HG03103 (cell line): Measurements from ENCODE around the gene EXOSC9.

Source experiments
- ATAC-seq: cut with Tn5 transposase; IDR thresholded peaks from one replicate; pipeline ENCODE4 v1.9.1; 2021; ENCODE audit warnings: low read depth; ENCODE audit not compliant: unreplicated experiment

The EXOSC9 gene

DNA sequence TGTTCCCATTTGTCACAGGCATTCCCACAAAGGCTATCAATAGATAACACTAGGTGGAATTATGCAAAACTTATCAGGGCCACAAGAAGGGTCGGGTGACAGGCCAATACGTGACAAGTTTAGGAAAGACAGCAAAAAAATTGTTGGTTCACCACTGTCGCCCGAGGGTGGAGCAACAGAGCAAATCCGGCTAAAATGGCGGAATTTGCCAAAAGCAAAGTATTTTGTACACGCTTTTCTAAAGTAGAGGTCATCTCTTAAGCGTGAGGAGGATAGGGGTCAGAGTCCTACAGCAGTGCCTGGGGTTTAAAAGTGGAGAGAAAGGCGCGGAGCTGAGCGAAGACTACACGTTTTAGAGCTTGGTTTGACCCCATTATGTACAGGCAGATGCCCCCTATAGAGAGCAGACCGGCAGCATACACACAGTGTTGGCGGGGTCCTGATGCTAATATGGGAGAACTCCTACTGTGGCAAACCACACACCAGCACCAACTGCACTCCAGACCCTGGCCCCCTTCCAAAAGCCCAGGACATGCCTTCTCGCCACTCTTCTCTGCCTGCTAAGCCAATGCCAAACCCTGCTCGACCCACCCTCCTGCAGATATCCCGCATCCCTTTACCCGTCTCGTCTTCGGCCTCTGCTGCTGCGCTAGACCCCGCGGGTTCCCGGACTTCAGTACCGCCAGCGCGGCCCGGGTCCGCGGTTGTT lies 21.8 kb downstream of the EXOSC9 start:
- ATAC-seq, result peak; percentile 37

DNA sequence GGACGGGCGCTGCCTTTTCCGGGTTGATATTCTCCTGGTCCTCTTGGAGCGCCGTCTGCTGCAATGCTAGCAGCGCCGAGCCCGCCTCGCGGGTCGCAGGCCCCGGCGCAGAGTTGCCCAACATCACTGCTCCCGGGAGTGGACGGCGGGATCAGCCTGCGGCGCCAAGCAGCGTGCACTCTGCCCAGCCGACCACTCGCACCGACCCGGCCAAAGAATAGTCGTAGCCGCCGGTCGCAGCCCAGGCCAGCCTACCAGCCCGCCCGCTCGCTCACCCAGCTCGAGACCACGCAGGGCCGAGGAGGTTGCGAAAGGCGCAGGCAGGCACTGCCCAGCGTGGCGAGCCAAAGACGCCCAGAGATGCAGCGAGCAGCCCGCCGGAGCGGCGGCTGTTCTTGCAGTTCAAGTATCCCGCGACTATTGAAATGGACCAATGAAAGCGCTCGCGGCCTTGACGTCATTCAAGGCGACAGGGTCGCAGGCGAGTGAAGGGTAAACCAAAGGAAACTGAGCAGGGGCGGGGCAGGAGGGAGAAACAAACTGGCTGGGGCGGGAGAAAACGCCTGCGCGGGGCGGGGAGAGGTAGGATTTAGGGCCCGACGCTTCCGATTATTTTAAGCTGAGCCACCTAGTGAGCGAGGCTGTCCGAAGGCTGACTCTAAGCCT lies 22.5 kb downstream of the EXOSC9 start, which contains the start of gene CCNA2:
CCNA2 (minus strand) TSS at position 379 of the 666 bp plus-strand sequence; CDS start at position 124, 255 bp downstream.
- ATAC-seq, result peak; percentile 91

DNA sequence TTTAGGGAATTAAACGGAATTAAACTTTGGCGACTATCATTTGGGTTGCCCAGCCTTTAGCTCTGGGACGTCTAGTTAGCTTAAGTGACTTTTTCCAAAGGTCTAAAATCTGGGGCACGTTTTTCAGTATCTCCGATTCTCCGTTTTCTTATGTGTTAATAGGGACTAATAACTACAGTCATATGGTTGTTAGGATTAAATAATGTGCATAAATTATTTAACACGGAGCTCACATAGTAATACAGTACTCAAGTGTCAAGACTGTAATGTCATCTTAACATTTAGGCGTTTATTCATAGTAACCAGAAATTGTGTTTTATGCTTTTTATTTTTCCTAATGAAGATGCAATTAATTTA lies 23.0 kb downstream of the EXOSC9 start:
- no peak for ATAC-seq

DNA sequence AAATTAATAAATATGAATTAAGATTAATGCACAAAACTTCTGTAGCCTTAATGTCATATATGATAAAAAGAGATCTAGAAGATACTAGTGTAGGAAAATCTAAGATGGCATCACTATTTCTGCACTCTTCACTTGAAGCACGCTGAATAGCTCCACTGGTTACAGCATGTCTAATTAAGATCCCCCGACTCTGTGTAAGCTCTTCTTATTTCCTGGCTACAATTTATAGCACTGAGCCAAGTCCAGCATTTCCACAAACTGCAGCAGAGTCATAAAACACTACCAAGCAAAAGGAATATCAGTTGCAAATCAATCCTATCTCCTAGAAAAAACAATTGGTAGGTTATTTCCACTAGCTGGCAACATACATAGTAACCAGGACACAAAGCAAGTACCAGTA lies 23.8 kb downstream of the EXOSC9 start:
- no peak for ATAC-seq

DNA sequence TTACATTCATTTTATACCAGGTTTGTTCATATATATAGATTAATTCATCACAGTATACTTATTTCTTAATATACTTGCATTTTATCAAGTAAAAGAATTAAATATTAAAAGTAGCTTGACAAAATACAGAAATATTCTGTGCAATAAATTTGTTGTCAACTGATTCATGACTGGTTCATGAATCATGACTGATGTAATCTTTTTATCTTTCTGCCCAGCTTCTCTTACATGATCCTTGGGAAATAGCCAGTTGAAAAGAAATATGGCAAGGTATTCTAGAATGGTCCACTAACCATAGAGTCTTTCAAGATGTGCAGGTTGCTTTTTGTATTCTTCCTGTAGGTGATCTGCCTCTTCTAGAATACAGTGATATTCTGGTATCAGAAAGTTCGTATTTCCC lies 26.7 kb downstream of the EXOSC9 start:
- ATAC-seq, result no peak

DNA sequence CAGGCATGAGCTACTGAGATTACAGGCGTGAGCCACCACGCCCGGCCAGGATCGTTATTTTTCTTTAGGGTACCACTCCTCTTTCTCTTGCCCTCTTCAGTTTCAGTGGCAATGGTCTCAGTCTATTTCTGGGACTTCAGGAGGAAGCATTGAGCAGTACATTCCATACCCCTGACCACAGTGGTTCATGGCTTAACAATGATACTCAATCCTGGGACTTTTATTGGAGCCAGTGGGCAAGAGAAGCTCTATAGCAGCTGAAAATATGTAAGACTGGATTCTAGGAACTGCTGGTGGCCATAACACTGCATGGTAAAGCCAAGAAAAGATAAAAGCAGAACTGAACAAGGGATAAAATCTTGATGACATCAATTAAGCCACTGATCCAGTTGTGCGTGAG lies 28.4 kb downstream of the EXOSC9 start:
- ATAC-seq, result no peak

DNA sequence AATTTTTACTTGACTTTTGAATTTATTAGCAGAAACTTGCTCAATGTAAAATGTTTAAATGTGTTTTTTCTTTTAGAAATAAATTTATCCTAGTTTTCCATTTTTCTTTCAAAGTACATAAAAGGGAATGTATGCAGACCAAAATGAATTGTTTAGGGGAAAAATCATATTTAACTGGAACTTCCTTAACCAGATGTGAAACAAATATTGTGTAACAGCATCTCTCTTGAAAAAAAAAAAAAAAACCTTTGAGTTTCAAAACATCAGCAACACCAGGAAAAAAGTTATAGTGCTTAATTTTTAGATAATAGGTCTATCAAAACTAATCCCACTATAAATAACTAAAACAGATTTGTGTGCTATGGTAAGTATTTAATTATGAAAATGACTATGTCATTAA lies 37.0 kb downstream of the EXOSC9 start:
- ATAC-seq, result no peak

DNA sequence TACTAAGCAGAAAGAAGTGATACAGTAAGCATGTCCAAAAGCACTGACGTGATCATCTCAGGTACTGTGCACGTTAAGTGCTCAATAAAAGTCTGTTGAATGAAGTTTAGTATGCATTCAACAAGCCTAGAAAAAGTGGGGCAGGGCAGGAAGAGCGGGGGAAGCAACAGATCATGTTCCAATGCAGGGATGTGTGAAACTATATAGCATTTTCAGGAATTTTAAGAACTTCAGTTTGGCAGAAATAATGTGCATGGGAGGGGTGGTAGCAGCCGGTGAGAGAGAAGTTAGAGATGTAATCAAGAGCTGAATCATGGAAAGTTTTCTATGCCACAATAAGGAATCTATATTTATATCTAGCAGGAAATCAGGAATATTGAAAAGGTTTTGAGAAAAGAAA lies 41.7 kb downstream of the EXOSC9 start:
- ATAC-seq, result no peak

DNA sequence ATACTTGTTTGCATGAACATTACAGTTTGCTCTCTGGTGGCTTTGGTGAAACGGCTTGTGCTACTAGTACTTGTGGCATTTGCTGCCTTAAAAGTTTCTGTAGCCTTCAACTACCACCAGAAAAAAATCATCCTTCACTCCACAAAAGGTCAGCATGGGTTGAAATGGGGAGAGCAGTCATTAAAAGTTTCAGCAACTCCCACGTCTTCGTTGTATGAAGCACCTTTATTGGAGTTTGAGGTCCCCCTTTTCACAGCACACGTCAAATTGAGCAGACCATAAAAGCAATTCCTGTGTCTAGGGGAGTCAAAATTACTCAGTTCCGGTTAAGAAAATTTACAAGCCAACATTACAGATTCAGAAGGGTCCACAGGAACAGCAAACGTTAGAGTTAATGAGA lies 45.5 kb downstream of the EXOSC9 start:
- no peak for ATAC-seq

DNA sequence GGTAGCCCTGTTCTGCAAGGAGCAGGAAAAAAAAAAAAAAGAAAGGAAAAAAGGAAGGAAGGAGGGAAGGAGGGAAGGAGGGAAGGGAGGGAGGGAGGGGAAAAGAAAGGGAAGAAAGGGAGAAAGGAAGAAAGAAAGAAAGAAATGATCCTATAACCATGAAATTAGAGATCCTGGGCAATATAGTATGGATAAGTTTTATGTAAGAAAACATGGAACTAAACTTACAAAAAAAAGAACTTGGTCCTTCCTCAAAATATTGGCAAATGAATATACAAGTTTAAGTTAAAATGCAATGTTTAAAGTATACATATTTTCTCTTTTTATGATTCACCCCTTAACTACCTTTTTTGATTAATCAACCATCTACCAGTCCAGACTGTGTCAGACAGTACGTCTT lies 50.2 kb downstream of the EXOSC9 start:
- no peak for ATAC-seq

DNA sequence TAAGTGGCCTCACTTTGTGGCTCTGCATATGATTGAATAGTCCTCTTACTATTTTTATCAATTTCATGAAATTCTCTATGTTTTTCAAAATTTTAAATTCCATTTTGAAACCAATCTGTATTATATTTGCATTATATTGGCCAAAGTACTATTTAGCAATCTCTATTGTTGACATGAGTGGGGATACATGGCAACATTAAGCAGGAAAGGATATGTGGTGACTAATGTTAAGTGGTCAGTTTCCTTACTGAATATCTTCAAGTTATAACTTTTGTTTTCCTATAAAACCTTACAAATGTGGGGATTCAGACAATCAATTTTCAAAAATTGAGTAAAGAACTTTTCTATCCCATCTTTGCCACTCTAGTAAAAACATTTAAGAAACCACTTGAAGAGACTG lies 59.0 kb downstream of the EXOSC9 start:
- ATAC-seq, result no peak

DNA sequence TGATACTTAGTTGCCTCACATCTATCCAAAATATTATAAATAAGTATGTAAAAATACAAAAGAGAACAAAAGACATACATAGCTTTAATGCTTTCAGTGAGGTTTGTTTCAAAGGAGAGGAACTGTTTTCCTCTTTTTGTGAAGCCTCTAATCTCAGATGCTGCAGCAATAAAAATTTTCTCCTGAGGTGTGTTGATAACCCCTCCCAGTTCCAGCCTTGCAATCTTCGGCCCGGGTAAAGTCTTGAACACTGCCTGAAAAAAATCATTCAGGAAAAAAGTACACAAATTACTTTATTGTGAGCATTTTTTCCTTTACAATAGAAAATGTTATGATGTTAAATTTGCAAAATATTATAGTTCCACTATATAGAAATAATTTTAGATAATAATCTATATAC lies 60.3 kb downstream of the EXOSC9 start:
- ATAC-seq, result no peak

DNA sequence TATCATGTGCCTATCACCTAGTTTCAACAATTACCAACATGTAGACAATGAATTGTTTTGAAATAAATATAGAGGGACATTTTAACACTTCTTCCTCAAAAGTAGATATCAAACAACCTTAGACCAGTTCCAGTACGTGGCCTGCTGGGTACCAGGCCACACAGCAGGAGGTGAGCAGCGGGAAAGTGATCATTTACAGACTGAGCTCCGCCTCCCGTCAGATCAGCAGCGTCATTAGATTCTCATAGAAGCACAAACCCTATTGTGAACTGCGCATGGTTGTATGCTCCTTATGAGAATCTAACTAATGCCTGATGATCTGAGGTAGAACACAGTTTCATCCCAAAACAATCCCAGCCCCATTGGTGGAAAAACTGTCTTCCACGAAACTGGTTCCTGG lies 62.7 kb downstream of the EXOSC9 start:
- no peak for ATAC-seq
